Activated CD8-positive, alpha-beta memory T cell treated with anti-CD3 and anti-CD28 coated beads, Interleukin-2, amount 50 U/mL, for 1 hour (primary cell): ENCODE measurements around the gene MALSU1.
"Not testable (repeated sequence)": the region's sequence is repeated elsewhere in the genome, so short reads cannot be mapped to it uniquely, and the experiment has no call there.

ENCODE experiments used
- DNase-seq: peaks from one replicate; pipeline ENCODE4 v3.0.0-alpha.2; 2020; ENCODE audit errors: extremely low read depth

MALSU1 gene

GRCh38 chr7:23285657-23286646 is 13.2 kb upstream of the MALSU1 start:
- no peak for DNase-seq

GRCh38 chr7:23287612-23288011 is 11.5 kb upstream of the MALSU1 start:
- no peak for DNase-seq

GRCh38 chr7:23290993-23291392 is 8.1 kb upstream of the MALSU1 start:
- no peak for DNase-seq

GRCh38 chr7:23291957-23292560 is 7.1 kb upstream of the MALSU1 start:
- DNase-seq: no peak

DNA sequence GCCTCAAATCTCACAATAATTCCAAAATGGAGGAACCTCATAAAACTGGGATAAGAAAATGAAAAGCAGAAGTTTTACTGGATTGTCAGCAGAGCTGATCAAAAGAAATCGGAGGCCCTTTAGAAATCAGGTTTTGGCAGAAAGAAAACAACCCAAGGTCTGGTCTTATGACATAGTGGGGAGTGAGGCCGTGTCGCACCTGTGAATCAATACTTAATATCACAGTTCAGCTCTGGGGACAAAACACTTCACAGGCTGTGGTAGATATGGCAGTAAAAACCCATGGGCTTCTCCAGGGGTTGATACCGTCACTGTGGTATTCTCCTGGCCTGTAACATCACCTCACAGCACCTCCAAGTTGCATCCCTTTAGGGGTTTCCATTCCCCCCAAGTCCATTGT is 6.5 kb upstream of the MALSU1 start:
- DNase-seq: no peak

- no peak for DNase-seq
Observed at GRCh38 chr7:23293500-23294073, 5.6 kb upstream of the MALSU1 start.

- DNase-seq: no peak
Observed at GRCh38 chr7:23294549-23295400, 4.4 kb upstream of the MALSU1 start.

DNA sequence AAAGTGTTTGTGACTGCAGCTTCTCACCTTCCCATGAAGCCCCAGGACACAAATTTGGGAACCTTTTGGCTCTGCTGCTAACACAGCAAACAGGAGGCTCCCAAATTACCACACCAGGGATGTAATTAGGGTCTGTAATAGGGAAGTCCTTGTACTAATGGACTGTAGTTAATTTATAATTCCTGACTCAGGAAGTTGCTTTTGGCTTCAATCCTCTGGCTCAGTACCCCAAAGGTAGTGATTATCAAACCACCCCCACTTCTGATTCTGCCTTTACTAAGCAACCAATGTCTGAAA is 3.8 kb upstream of the MALSU1 start:
- DNase-seq: no peak

DNA sequence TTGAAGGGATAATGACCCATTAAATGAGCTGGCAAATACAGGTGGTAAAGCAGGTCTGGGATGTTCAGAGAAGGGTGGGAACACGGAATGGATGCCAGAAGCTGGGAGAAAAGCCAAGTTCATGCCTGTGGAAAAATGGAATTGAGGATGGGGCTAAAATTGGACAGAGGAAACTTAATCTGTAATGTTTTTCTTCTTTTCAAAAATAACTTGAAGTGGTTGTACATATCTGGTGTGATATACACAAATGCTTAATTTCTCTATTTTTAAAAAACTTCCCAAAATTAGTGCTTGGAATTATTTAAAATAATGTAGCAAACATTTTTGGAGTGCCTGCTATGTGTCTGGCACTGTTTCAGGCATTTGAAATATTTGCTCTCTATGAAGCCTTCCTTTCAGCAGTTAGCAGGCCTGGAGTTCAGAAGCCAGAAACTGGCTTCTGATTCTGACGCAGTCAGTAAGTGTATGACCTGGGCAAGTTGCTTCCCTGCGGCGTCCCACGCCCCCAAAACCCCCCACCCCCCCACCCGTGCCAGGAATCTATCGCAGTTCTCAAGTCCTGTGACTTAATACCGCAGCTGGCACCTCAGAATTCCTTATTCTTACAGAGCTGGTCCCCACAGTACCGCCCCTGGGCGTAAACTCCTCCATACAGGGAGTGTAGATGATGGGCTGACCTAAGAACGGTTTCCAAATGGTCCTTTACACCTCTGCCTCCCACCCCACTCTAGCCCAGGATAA is 828 bp upstream of the MALSU1 start:
- DNase-seq: no peak

DNA sequence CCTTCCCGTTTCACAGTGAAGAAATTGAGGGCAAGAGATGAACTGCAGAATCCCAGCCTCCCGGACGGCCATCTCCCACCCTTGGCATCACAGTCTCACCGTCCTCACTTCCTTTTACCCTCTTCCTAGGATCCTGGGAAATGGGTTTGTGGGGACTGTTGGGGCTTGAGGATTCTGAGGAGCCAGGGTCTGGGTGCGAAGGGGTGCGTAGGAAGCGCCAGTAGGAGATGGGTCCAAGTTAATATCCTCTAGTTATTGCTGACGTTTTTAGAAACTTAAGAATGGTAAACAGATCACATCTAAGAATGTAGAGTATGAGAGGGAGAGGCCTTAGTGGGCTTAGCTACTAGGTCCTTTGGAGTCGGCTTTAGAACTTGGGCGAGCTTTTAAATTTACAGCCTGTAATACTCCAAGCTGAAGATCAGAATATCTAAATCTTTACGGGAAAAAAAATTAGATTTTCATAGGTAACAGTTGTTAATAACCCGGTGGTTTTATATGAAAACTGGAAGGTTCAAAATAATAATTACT is 696 bp downstream of the MALSU1 start:
- no peak for DNase-seq

- no peak for DNase-seq
Observed at GRCh38 chr7:23306936-23307521, 7.9 kb downstream of the MALSU1 start.

DNA sequence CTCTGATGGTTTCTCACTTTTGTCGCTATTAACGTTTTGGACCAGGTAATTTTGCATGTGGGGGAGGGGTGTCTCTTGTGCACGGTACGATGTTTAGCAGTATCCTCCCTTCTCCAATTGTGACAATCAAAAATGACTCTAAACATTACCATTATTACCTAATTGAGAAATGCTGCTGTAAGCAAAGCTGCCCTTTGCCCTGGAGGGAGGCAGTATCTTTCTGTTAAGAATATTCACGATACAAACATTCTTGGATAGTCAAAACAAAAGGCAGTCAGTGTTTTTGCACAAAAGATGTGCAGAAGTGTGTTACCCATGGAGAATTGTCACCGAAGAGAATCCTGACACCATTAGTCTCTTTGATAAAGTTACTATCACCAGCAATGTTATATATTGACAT is 9.6 kb downstream of the MALSU1 start:
- no peak for DNase-seq

GRCh38 chr7:23312141-23312540 is 13.0 kb downstream of the MALSU1 start:
- DNase-seq: not testable (repeated sequence)

- DNase-seq: no peak
Observed at GRCh38 chr7:23315366-23315765, 16.2 kb downstream of the MALSU1 start.

DNA sequence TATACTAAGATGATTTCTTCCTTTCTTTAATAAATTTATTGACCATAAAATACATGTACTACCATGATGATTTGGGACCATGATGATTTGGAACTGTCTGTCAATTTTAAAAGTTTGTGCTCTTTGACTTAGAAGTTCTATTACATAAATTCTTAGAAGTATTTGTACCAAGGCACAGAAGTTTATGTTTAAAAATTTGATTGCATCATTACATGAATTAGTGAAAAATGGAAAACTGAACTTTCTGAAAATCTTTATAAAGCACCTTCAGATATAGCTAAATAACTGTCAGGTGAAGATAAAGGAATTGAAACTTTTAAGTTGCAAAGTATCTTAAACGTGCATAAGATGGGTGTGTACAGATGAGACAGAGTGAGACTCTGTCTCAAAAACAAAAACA is 32.0 kb downstream of the MALSU1 start:
- DNase-seq: no peak

GRCh38 chr7:23332193-23332592 is 33.1 kb downstream of the MALSU1 start:
- no peak for DNase-seq

DNA sequence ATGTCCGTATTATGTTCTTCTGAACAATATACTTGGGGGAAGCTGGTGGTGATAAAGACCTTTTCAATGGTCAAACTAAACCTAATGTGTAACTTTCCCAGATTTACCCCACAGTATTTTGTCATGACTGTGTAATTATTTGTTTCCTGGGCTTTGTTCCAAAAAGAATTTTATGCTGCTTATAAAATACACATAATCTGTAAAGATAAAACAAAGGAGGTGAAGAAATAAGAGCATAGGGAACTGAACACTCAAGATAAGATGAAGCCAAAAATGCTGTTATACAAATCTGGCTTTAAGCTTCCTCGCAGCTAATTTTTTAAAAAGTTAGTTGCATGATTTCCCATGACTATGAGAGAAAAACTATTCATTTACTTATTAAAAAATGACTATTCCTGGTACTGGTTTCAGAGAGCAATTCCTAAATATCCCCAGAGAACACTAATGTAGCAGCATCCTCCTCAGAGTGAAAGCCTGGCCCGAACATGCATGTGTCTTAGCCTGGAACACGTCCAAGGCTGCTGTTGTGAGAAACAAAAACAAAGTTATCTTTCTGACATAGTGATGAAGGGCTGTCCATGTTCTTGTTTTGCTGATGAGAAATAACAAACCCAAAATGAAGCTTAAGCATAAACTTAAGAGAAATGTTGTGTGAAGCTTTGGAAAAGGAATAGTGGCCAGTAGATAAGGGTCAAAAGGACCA is 33.9 kb downstream of the MALSU1 start:
- no peak for DNase-seq

GRCh38 chr7:23333671-23334246 is 34.6 kb downstream of the MALSU1 start:
- DNase-seq: no peak

GRCh38 chr7:23334482-23335056 is 35.4 kb downstream of the MALSU1 start:
- DNase-seq: no peak
